ENCODE data around the gene MAX. TPM values are rescaled to one million over a fixed set of nuclear protein-coding genes. Genes with fewer than 3 reads are reported as not detected.

Gene MAX
- total RNA-seq, 1 experiment from 2014 or later: 125 TPM

GRCh38 chr14:65070471-65070976, 31.8 kb downstream of the MAX start:
- Mint-ChIP-seq H3K36me3 (ENCODE audit: insufficient read depth, unreplicated experiment) (peaks cover 44% of the 10 kb centered on the region), H3K9me3 (ENCODE audit: unreplicated experiment) (no peaks in the 10 kb centered on the region), H3K4me3 (ENCODE audit: unreplicated experiment) (no peak overlapping the region), H3K4me1 (ENCODE audit: insufficient read depth, unreplicated experiment) (no peaks in the 10 kb centered on the region), H3K27me3 (ENCODE audit: insufficient read depth, unreplicated experiment) (no peaks in the 10 kb centered on the region), H3K27ac (ENCODE audit: low read depth, unreplicated experiment) (no peak overlapping the region)
- TF ChIP-seq CTCF (IDR thresholded peaks at IDR 0.05; ENCODE audit: unreplicated experiment): no peak
- intact Hi-C loops (cut with micrococcal nuclease): no loop called here
- POLR2A ChIA-PET: no interaction called here
- BruUV-seq (replicated peaks): no TSS peak
- CTCF ChIA-PET: no interaction called here
- no peak for DNase-seq (ENCODE audit: unreplicated experiment)

GRCh38 chr14:65069874-65070413, 32.4 kb downstream of the MAX start:
- intact Hi-C loops (cut with micrococcal nuclease): no loop called here
- TF ChIP-seq CTCF (IDR thresholded peaks at IDR 0.05; ENCODE audit: unreplicated experiment): no peak
- H3K9me3 Mint-ChIP-seq (ENCODE audit: unreplicated experiment): no peaks in the 10 kb centered on the region

GRCh38 chr14:65065719-65066118, 36.6 kb downstream of the MAX start:
- TF ChIP-seq CTCF (IDR thresholded peaks at IDR 0.05; ENCODE audit: unreplicated experiment): no peak
- intact Hi-C loops (cut with micrococcal nuclease): no loop called here
- no peak overlapping the region for H3K27ac Mint-ChIP-seq (ENCODE audit: low read depth, unreplicated experiment)
- no peaks in the 10 kb centered on the region for H3K4me1 Mint-ChIP-seq (ENCODE audit: insufficient read depth, unreplicated experiment)
- CTCF ChIA-PET: no interaction called here
- H3K9me3 Mint-ChIP-seq (ENCODE audit: unreplicated experiment): no peaks in the 10 kb centered on the region
- H3K4me3 Mint-ChIP-seq (ENCODE audit: unreplicated experiment): no peak overlapping the region
- BruUV-seq (replicated peaks): no TSS peak
- no peak for DNase-seq (ENCODE audit: unreplicated experiment)
- POLR2A ChIA-PET: no interaction called here
- no peaks in the 10 kb centered on the region for H3K27me3 Mint-ChIP-seq (ENCODE audit: insufficient read depth, unreplicated experiment)
- peaks cover 30% of the 10 kb centered on the region for H3K36me3 Mint-ChIP-seq (ENCODE audit: insufficient read depth, unreplicated experiment)

More at GRCh38 chr14:65069874-65070413, 32.4 kb downstream of the MAX start:
- Mint-ChIP-seq H3K36me3 (ENCODE audit: insufficient read depth, unreplicated experiment) (peaks cover 42% of the 10 kb centered on the region), H3K27ac (ENCODE audit: low read depth, unreplicated experiment) (no peak overlapping the region), H3K4me1 (ENCODE audit: insufficient read depth, unreplicated experiment) (no peaks in the 10 kb centered on the region), H3K4me3 (ENCODE audit: unreplicated experiment) (no peak overlapping the region), H3K27me3 (ENCODE audit: insufficient read depth, unreplicated experiment) (no peaks in the 10 kb centered on the region)
- CTCF ChIA-PET: no interaction called here
- no peak for DNase-seq (ENCODE audit: unreplicated experiment)
- BruUV-seq (replicated peaks): no TSS peak
- POLR2A ChIA-PET: no interaction called here

- ChIA-PET POLR2A (interaction anchor here (1.1 kb wide), 1 partner anchor 40 kb away, joined by 4 read pairs; the partner anchor contains the start of gene MAX), CTCF (interaction anchor here (0.7 kb wide), 1 partner anchor 334 kb away, joined by 4 read pairs; no protein-coding TSS in a partner anchor)
- Mint-ChIP-seq H3K9me3 (ENCODE audit: unreplicated experiment) (no peaks in the 10 kb centered on the region), H3K27ac (ENCODE audit: low read depth, unreplicated experiment) (peak overlapping the region; percentile 66), H3K4me1 (ENCODE audit: insufficient read depth, unreplicated experiment) (no peaks in the 10 kb centered on the region), H3K36me3 (ENCODE audit: insufficient read depth, unreplicated experiment) (peaks cover 36% of the 10 kb centered on the region), H3K27me3 (ENCODE audit: insufficient read depth, unreplicated experiment) (no peaks in the 10 kb centered on the region), H3K4me3 (ENCODE audit: unreplicated experiment) (no peak overlapping the region)
- no peak for TF ChIP-seq CTCF (IDR thresholded peaks at IDR 0.05; ENCODE audit: unreplicated experiment)
- no peak for DNase-seq (ENCODE audit: unreplicated experiment)
- intact Hi-C loops (cut with micrococcal nuclease): no loop called here
- no TSS peak for BruUV-seq (replicated peaks)
Measured at GRCh38 chr14:65062096-65063075, 39.9 kb downstream of the MAX start.

All from MCF 10A (cell line).